ENCODE measurements around the gene SPATA24. TPM values are rescaled to one million over a fixed set of nuclear protein-coding genes. Genes with fewer than 3 reads are reported as not detected.

The SPATA24 gene
- total RNA-seq, 2 donors from 2014 or later = 2.9 to 3.9 TPM

- intact Hi-C loops (cut with DNase I) = loop anchor here (10.0 kb wide), 1 partner anchor 105 kb away; the partner anchor contains the start of gene MATR3
Measured at GRCh38 chr5:139399501-139400121, 4.3 kb downstream of the SPATA24 start.

GRCh38 chr5:139397921-139398320, 6.0 kb downstream of the SPATA24 start:
- no peak for DNase-seq
- H3K27me3 ChIP-seq = peaks cover 6% of the 10 kb centered on the region
- H3K9me3 ChIP-seq = no peaks in the 10 kb centered on the region
- H3K36me3 ChIP-seq = no peaks in the 10 kb centered on the region
- intact Hi-C loops (cut with DNase I) = loop anchor here (10.0 kb wide), 1 partner anchor 103 kb away; the partner anchor contains the start of gene MATR3
- TF ChIP-seq CTCF (IDR thresholded peaks at IDR 0.05) = no peak
- H3K27ac ChIP-seq = no peak overlapping the region
- no peak overlapping the region for H3K4me3 ChIP-seq
- no peaks in the 10 kb centered on the region for H3K4me1 ChIP-seq
- no peak overlapping the region for H3K9ac ChIP-seq (ENCODE audit: low read depth in 2 of 2, low read length in 2 of 2)

More at GRCh38 chr5:139399501-139400121, 4.3 kb downstream of the SPATA24 start:
- H3K27me3 ChIP-seq = peaks cover 2% of the 10 kb centered on the region
- no peak for DNase-seq
- no peak overlapping the region for H3K4me3 ChIP-seq
- no peaks in the 10 kb centered on the region for H3K9me3 ChIP-seq
- H3K36me3 ChIP-seq = no peaks in the 10 kb centered on the region
- no peak for TF ChIP-seq CTCF (IDR thresholded peaks at IDR 0.05)
- no peak overlapping the region for H3K9ac ChIP-seq (ENCODE audit: low read depth in 2 of 2, low read length in 2 of 2)
- no peaks in the 10 kb centered on the region for H3K4me1 ChIP-seq
- no peak overlapping the region for H3K27ac ChIP-seq

GRCh38 chr5:139396691-139397090, 7.2 kb downstream of the SPATA24 start:
- Histone ChIP-seq H3K27me3 (peaks cover 6% of the 10 kb centered on the region), H3K36me3 (no peaks in the 10 kb centered on the region), H3K4me1 (no peaks in the 10 kb centered on the region), H3K9me3 (no peaks in the 10 kb centered on the region), H3K4me3 (no peak overlapping the region), H3K27ac (no peak overlapping the region), H3K9ac (ENCODE audit: low read depth in 2 of 2, low read length in 2 of 2) (no peak overlapping the region)
- DNase-seq = no peak
- no peak for TF ChIP-seq CTCF (IDR thresholded peaks at IDR 0.05)
- intact Hi-C loops (cut with DNase I) = loop anchor here (10.0 kb wide), 1 partner anchor 102 kb away; the partner anchor contains the start of gene MATR3

GRCh38 chr5:139395844-139396640, 7.8 kb downstream of the SPATA24 start:
- Histone ChIP-seq H3K27me3 (peaks cover 6% of the 10 kb centered on the region), H3K4me1 (peaks cover 5% of the 10 kb centered on the region), H3K9ac (ENCODE audit: low read depth in 2 of 2, low read length in 2 of 2) (no peak overlapping the region), H3K36me3 (no peaks in the 10 kb centered on the region), H3K27ac (no peak overlapping the region), H3K9me3 (no peaks in the 10 kb centered on the region), H3K4me3 (no peak overlapping the region)
- no peak for DNase-seq
- TF ChIP-seq CTCF (IDR thresholded peaks at IDR 0.05) = no peak
- intact Hi-C loops (cut with DNase I) = loop anchor here (10.0 kb wide), 1 partner anchor 101 kb away; the partner anchor contains the start of gene MATR3

GRCh38 chr5:139394654-139395566, 9.0 kb downstream of the SPATA24 start, which contains the start of gene PROB1:
Gene PROB1 (minus strand): TSS chr5:139395104. CDS start chr5:139395081, 23 bp downstream.
- Histone ChIP-seq H3K9ac (ENCODE audit: low read depth in 2 of 2, low read length in 2 of 2) (peak within 1 kb of the TSS; percentile 51 to 52), H3K4me3 (peak within 1 kb of the TSS; percentile 53), H3K36me3 (no peaks in the 10 kb centered on the region), H3K9me3 (no peaks in the 10 kb centered on the region), H3K27me3 (peaks cover 6% of the 10 kb centered on the region), H3K4me1 (peaks cover 13% of the 10 kb centered on the region), H3K27ac (no peak within 1 kb of the TSS)
- intact Hi-C loops (cut with DNase I) = loop anchor here (5.0 to 10.0 kb wide), 2 partner anchors 53 to 100 kb away; partner anchors contain the start of genes MATR3 and PAIP2
- DNase-seq = no peak
- no peak for TF ChIP-seq CTCF (IDR thresholded peaks at IDR 0.05)

Data from colonic mucosa (tissue), 4 donors.